Liver (tissue), 9 donors: ENCODE results near the gene LTN1. TPM values are rescaled to one million over a fixed set of nuclear protein-coding genes. Genes with fewer than 3 reads are reported as not detected.

Experiments
- DNase-seq: peaks from one replicate; pipeline ENCODE4 v3.0.0-alpha.2; 2017; ENCODE audit warnings: low spot score
- H3K27ac ChIP-seq, 2 donors: one replicate each; pipeline ENCODE4 v1.7.0; 2013; ENCODE audit warnings: inconsistent platforms in 2 of 2, low read length in 2 of 2, control low read depth in 1 of 2, low read depth in 1 of 2, mild to moderate bottlenecking in 1 of 2
- H3K27me3 ChIP-seq, 4 donors: one replicate each; pipeline versions ENCODE4 v1.6.1 to v1.7.0; 2013; ENCODE audit warnings: low read length in 3 of 4, inconsistent platforms in 1 of 4, mild to moderate bottlenecking in 1 of 4, moderate library complexity in 1 of 4; ENCODE audit not compliant: control insufficient read depth in 4 of 4, insufficient read depth in 4 of 4
- H3K36me3 ChIP-seq, 4 donors: one replicate each; pipeline versions ENCODE4 v1.6.1 to v1.7.0; 2013; ENCODE audit warnings: low read length in 3 of 4, mild to moderate bottlenecking in 3 of 4, low read depth in 1 of 4, moderate library complexity in 1 of 4; ENCODE audit not compliant: control insufficient read depth in 4 of 4, insufficient read depth in 3 of 4
- H3K4me1 ChIP-seq, 4 donors: one replicate each; pipeline versions ENCODE4 v1.6.1 to v1.7.0; 2013; ENCODE audit warnings: low read length in 3 of 4, mild to moderate bottlenecking in 3 of 4, moderate library complexity in 1 of 4; ENCODE audit not compliant: control insufficient read depth in 4 of 4, insufficient read depth in 4 of 4
- H3K4me3 ChIP-seq, 3 donors: one replicate each; pipeline versions ENCODE4 v1.6.1 to v1.7.0; 2013; ENCODE audit warnings: low read length in 3 of 3, control low read depth in 1 of 3, low read depth in 1 of 3, mild to moderate bottlenecking in 1 of 3
- H3K9ac ChIP-seq, 2 donors: one replicate each; pipeline ENCODE4 v1.7.0; 2013; ENCODE audit warnings: low read length in 2 of 2, mild to moderate bottlenecking in 2 of 2, moderate library complexity in 2 of 2, control low read depth in 1 of 2, low read depth in 1 of 2
- H3K9me3 ChIP-seq, 4 donors: one replicate each; pipeline versions ENCODE4 v1.6.1 to v1.7.0; 2013; ENCODE audit warnings: low read length in 3 of 4; ENCODE audit not compliant: control insufficient read depth in 4 of 4
- ATF3 ChIP-seq: IDR thresholded peaks from 2 replicates; pipeline ENCODE4 v1.6.1; 2016; ENCODE audit warnings: antibody characterized with exemption
- EGR1 ChIP-seq, 2 donors: IDR thresholded peaks; 2 replicates each; pipeline ENCODE4 v1.6.1; 2016 to 2018; ENCODE audit warnings: antibody characterized with exemption in 2 of 2, low read depth in 2 of 2
- FOXA1 ChIP-seq: IDR thresholded peaks from 2 replicates; pipeline ENCODE4 v1.6.1; 2016; ENCODE audit warnings: antibody characterized with exemption
- FOXA2 ChIP-seq: IDR thresholded peaks from 2 replicates; pipeline ENCODE4 v1.6.1; 2016; ENCODE audit warnings: antibody characterized with exemption
- GABPA ChIP-seq, 2 donors: IDR thresholded peaks in 1 of 2; conservative IDR thresholded peaks in 1 of 2; 2 replicates each; pipeline ENCODE4 v1.6.1; 2016; ENCODE audit warnings: antibody characterized with exemption in 2 of 2, mild to moderate bottlenecking in 1 of 2, moderate library complexity in 1 of 2
- HNF4A ChIP-seq, 2 donors: conservative IDR thresholded peaks; 2 replicates each; pipeline ENCODE4 v1.6.1; 2016; ENCODE audit warnings: antibody characterized with exemption in 2 of 2, mild to moderate bottlenecking in 2 of 2
- HNF4G ChIP-seq: IDR thresholded peaks from 2 replicates; pipeline ENCODE4 v1.6.1; 2016; ENCODE audit warnings: antibody characterized with exemption
- NR2F2 ChIP-seq: IDR thresholded peaks from 2 replicates; pipeline ENCODE4 v1.6.1; 2016; ENCODE audit warnings: antibody characterized with exemption
- RAD21 ChIP-seq, 2 donors: IDR thresholded peaks; 2 replicates each; pipeline ENCODE4 v1.6.1; 2016; ENCODE audit warnings: antibody characterized with exemption in 2 of 2, mild to moderate bottlenecking in 2 of 2
- REST ChIP-seq: IDR thresholded peaks from 2 replicates; pipeline ENCODE4 v1.6.1; 2016; ENCODE audit warnings: antibody characterized with exemption, mild to moderate bottlenecking
- RXRA ChIP-seq, 2 donors: IDR thresholded peaks; 2 replicates each; pipeline ENCODE4 v1.6.1; 2017 to 2018; ENCODE audit warnings: antibody characterized with exemption in 2 of 2, mild to moderate bottlenecking in 1 of 2
- SP1 ChIP-seq: IDR thresholded peaks from 2 replicates; pipeline ENCODE4 v1.6.1; 2018; ENCODE audit warnings: antibody characterized with exemption, mild to moderate bottlenecking
- TAF1 ChIP-seq: conservative IDR thresholded peaks from 2 replicates; pipeline ENCODE4 v1.6.1; 2016; ENCODE audit warnings: antibody characterized with exemption, mild to moderate bottlenecking
- YY1 ChIP-seq: IDR thresholded peaks from 2 replicates; pipeline ENCODE4 v1.6.1; 2016; ENCODE audit warnings: antibody characterized with exemption, mild to moderate bottlenecking
- WGBS: extraction: QIAGEN DNeasy Blood & Tissue Kit; methylation state at CpG from one replicate; pipeline ENCODE4 v1.1.7; 2013; 5-methylcytosine and 5-hydroxymethylcytosine counted together
- polyA plus RNA-seq, 2 donors: library from polyadenylated mRNA; stranded (reverse) in 1 of 2; unstranded in 1 of 2; fragments of 200-250 nt in 1 of 2; fragments of >200 nt in 1 of 2; fragmentation: Nextera tagmentation in 1 of 2; extraction: Ambion mirVana in 1 of 2; gene quantifications; one replicate each; pipeline versions ENCODE4 v1.2.1 to v1.2.3, GENCODE V29; 2013 to 2015
- total RNA-seq, 2 donors: library from RNA; depleted of rRNA; stranded (reverse); fragments of >200 nt; gene quantifications; one replicate each; pipeline ENCODE4 v1.2.3, GENCODE V29; 2014
- TF ChIP-seq, protein P1 (sequence below): IDR thresholded peaks from 2 replicates; pipeline ENCODE4 v1.6.1; 2016; ENCODE audit warnings: antibody characterized with exemption
- TF ChIP-seq, protein P2 (sequence below): IDR thresholded peaks from 2 replicates; pipeline ENCODE4 v1.6.1; 2016; ENCODE audit warnings: antibody characterized with exemption
- donor health status: healthy.
- donor health status: healthy.
- donor health status: healthy.
- donor health status: healthy.
- donor health status: healthy.

LTN1 gene
- total and polyA plus RNA-seq, 4 donors, result 3.9 to 22.1 (median 9.6) TPM

- TF ChIP-seq REST, result no peak
- no peak for TF ChIP-seq ATF3
- no peak for TF ChIP-seq FOXA1
- TF ChIP-seq YY1, result no peak
- no peak for TF ChIP-seq GABPA (IDR thresholded peaks at IDR 0.05 in 1 of 2, conservative IDR thresholded peaks at IDR 0.05 in 1 of 2)
These were observed 100.2 kb downstream of the LTN1 start (continued) for GRCh38 chr21:28892199-28893111.

DNA sequence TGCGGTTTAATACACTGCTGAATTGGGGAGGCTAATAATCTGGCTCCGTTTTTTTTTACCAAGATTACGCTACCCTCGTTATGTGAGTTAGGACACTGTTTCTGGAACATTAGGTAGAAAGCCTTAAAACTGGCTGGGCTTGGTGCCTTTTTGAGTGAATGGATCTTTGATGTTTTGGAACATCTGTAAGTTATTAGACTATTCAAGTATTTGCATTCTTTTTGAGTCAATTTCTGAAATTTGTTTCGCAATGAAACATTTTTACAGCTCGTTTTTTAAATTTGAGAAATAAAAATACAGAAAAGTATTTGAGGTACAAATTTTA, 106.9 kb downstream of the LTN1 start:
- Histone ChIP-seq H3K4me3 (no peak overlapping the region), H3K36me3 (peaks cover 0 to 12% (median 5%) of the 10 kb centered on the region in 4 donors), H3K9ac (no peak overlapping the region), H3K27ac (no peak overlapping the region), H3K9me3 (no peaks in the 10 kb centered on the region), H3K4me1 (peaks cover 2 to 9% (median 4%) of the 10 kb centered on the region in 4 donors), H3K27me3 (no peaks in the 10 kb centered on the region)
- WGBS, result 96% methylated on average over 6 of the region's 6 CpGs
- no peak for TF ChIP-seq ATF3
- TF ChIP-seq EGR1 (IDR thresholded peaks at IDR 0.05; ENCODE audit: low read depth in 2 of 2), result no peak
- no peak for TF ChIP-seq GABPA (IDR thresholded peaks at IDR 0.05 in 1 of 2, conservative IDR thresholded peaks at IDR 0.05 in 1 of 2)
- TF ChIP-seq HNF4A (conservative IDR thresholded peaks at IDR 0.05), result no peak
- TF ChIP-seq RXRA (IDR thresholded peaks at IDR 0.05), result no peak
- no peak for TF ChIP-seq SP1
- DNase-seq, result no peak

GRCh38 chr21:28884976-28885852, 107.5 kb downstream of the LTN1 start:
- peak; percentile 84 for DNase-seq
- H3K9me3 ChIP-seq, result no peaks in the 10 kb centered on the region
- H3K27me3 ChIP-seq, result no peaks in the 10 kb centered on the region
- H3K9ac ChIP-seq, result peak overlapping the region; percentile 24 to 63
- WGBS, result 5% methylated on average over 47 of the region's 47 CpGs
- H3K27ac ChIP-seq, result peak overlapping the region; percentile 90 to 98
- peaks cover 2 to 9% (median 4%) of the 10 kb centered on the region in 4 donors for H3K4me1 ChIP-seq
- peak overlapping the region; percentile 46 to 89 (median 72) for H3K4me3 ChIP-seq
- H3K36me3 ChIP-seq, result peaks cover 0 to 12% (median 6%) of the 10 kb centered on the region in 4 donors
- peak in 1 of 2 donors; percentile 60 for TF ChIP-seq GABPA (IDR thresholded peaks at IDR 0.05 in 1 of 2, conservative IDR thresholded peaks at IDR 0.05 in 1 of 2)
- TF ChIP-seq TAF1, result no peak
- TF ChIP-seq, protein P1, sequence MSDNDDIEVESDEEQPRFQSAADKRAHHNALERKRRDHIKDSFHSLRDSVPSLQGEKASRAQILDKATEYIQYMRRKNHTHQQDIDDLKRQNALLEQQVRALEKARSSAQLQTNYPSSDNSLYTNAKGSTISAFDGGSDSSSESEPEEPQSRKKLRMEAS, result peak; percentile 99
- no peak for TF ChIP-seq FOXA1
- peak in 1 of 2 donors; percentile 25 for TF ChIP-seq EGR1 (IDR thresholded peaks at IDR 0.05; ENCODE audit: low read depth in 2 of 2)
- peak in 1 of 2 donors; percentile 41 for TF ChIP-seq RAD21 (IDR thresholded peaks at IDR 0.05)
- TF ChIP-seq, protein P2, sequence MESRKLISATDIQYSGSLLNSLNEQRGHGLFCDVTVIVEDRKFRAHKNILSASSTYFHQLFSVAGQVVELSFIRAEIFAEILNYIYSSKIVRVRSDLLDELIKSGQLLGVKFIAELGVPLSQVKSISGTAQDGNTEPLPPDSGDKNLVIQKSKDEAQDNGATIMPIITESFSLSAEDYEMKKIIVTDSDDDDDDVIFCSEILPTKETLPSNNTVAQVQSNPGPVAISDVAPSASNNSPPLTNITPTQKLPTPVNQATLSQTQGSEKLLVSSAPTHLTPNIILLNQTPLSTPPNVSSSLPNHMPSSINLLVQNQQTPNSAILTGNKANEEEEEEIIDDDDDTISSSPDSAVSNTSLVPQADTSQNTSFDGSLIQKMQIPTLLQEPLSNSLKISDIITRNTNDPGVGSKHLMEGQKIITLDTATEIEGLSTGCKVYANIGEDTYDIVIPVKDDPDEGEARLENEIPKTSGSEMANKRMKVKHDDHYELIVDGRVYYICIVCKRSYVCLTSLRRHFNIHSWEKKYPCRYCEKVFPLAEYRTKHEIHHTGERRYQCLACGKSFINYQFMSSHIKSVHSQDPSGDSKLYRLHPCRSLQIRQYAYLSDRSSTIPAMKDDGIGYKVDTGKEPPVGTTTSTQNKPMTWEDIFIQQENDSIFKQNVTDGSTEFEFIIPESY, result peak; percentile 88
- no peak for TF ChIP-seq FOXA2
- TF ChIP-seq HNF4G, result no peak
- peak; percentile 40 to 61 for TF ChIP-seq HNF4A (conservative IDR thresholded peaks at IDR 0.05)
- TF ChIP-seq REST, result peak; percentile 81
- TF ChIP-seq RXRA (IDR thresholded peaks at IDR 0.05), result peak; percentile 42 to 52
- TF ChIP-seq SP1, result peak; percentile 81
- TF ChIP-seq YY1, result peak; percentile 94
- no peak for TF ChIP-seq NR2F2
